ENCODE measurements around the gene UQCC5.
A peak's percentile ranks its signal among the peaks of the same experiment; 100 is the strongest.

UQCC5 gene

GRCh38 chr3:52527732-52528585 lies 8.4 kb upstream of the UQCC5 start:
- Histone ChIP-seq H3K36me3 (ENCODE audit: control insufficient read depth in 5 of 5, insufficient read depth in 5 of 5, low read length in 5 of 5) (peaks cover 0 to 53% (median 29%) of the 10 kb centered on the region in 5 donors), H3K9ac (ENCODE audit: low read length in 5 of 5) (no peak overlapping the region), H3K27ac (ENCODE audit: low read depth, low read length) (no peak overlapping the region), H3K9me3 (ENCODE audit: control insufficient read depth in 5 of 5, low read length in 5 of 5) (no peaks in the 10 kb centered on the region), H3K4me3 (ENCODE audit: low read depth in 1 of 5, low read length in 5 of 5) (no peak overlapping the region), H3K4me1 (ENCODE audit: control insufficient read depth in 5 of 5, insufficient read depth in 5 of 5, low read length in 5 of 5) (peaks cover 9 to 69% (median 51%) of the 10 kb centered on the region in 5 donors), H3K27me3 (ENCODE audit: control insufficient read depth in 5 of 5, insufficient read depth in 4 of 5, low read length in 5 of 5) (no peaks in the 10 kb centered on the region)

- no peaks in the 10 kb centered on the region for H3K27me3 ChIP-seq (ENCODE audit: control insufficient read depth in 5 of 5, insufficient read depth in 4 of 5, low read length in 5 of 5)
- H3K9me3 ChIP-seq (ENCODE audit: control insufficient read depth in 5 of 5, low read length in 5 of 5) = no peaks in the 10 kb centered on the region
These were observed 7.6 kb upstream of the UQCC5 start for GRCh38 chr3:52528586-52529375.

GRCh38 chr3:52529376-52530333 lies 6.8 kb upstream of the UQCC5 start:
- Histone ChIP-seq H3K9ac (ENCODE audit: low read length in 5 of 5) (peak overlapping the region in 1 of 5 donors; percentile 4), H3K4me1 (ENCODE audit: control insufficient read depth in 5 of 5, insufficient read depth in 5 of 5, low read length in 5 of 5) (peaks cover 9 to 76% (median 60%) of the 10 kb centered on the region in 5 donors), H3K27me3 (ENCODE audit: control insufficient read depth in 5 of 5, insufficient read depth in 4 of 5, low read length in 5 of 5) (no peaks in the 10 kb centered on the region), H3K27ac (ENCODE audit: low read depth, low read length) (peak overlapping the region; percentile 50), H3K36me3 (ENCODE audit: control insufficient read depth in 5 of 5, insufficient read depth in 5 of 5, low read length in 5 of 5) (peaks cover 0 to 37% (median 13%) of the 10 kb centered on the region in 5 donors), H3K9me3 (ENCODE audit: control insufficient read depth in 5 of 5, low read length in 5 of 5) (no peaks in the 10 kb centered on the region), H3K4me3 (ENCODE audit: low read depth in 1 of 5, low read length in 5 of 5) (no peak overlapping the region)

More at GRCh38 chr3:52528586-52529375, 7.6 kb upstream of the UQCC5 start:
- Histone ChIP-seq H3K4me3 (ENCODE audit: low read depth in 1 of 5, low read length in 5 of 5) (no peak overlapping the region), H3K9ac (ENCODE audit: low read length in 5 of 5) (no peak overlapping the region), H3K4me1 (ENCODE audit: control insufficient read depth in 5 of 5, insufficient read depth in 5 of 5, low read length in 5 of 5) (peaks cover 9 to 74% (median 54%) of the 10 kb centered on the region in 5 donors), H3K27ac (ENCODE audit: low read depth, low read length) (no peak overlapping the region), H3K36me3 (ENCODE audit: control insufficient read depth in 5 of 5, insufficient read depth in 5 of 5, low read length in 5 of 5) (peaks cover 0 to 46% (median 21%) of the 10 kb centered on the region in 5 donors)

DNA sequence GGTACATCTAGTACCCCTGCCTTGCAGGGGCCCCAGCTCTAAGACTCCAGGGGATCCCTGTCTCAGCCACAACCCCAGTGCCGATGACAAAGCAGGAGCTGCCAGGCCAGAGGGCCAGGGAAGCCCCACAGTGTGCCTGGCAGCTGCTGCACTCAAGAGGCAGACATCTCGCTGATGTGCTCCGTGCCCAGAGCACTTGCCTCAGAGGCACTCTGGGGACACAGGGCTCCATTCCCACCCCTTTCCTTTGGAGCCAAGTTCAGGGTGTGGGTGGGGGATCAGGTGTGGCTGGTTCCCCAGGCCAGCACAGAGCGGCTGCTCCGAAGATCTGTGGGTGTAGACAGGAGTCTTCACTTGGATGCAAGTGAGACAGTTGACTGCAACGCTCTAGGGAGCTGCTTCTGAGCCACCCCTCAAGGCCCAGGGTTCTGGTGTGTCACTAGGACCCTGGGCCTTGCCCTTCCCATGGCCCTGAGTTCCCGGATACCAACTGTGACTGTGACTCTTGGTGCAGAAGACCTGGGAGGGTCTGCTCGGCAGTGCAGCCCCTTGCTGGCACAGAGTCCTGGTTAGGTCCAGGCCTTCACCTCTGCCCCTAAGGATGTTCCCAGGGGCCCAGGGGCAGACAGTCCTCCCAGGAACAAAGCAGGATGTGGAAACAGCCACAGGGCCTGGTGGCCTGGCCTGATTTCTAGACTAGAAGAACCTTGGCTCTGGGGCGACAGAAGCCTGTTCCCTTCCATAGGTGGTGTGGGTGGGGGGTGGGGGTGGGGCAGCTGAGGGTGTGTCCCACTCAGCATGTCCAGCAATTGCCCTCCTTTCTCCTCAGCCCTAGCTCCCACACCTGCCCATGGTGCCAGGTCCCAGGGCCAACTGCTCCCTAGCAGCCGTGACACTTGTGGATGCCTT lies 5.2 kb upstream of the UQCC5 start:
- Histone ChIP-seq H3K27ac (ENCODE audit: low read depth, low read length) (peak overlapping the region; percentile 30), H3K9me3 (ENCODE audit: control insufficient read depth in 5 of 5, low read length in 5 of 5) (no peaks in the 10 kb centered on the region), H3K4me1 (ENCODE audit: control insufficient read depth in 5 of 5, insufficient read depth in 5 of 5, low read length in 5 of 5) (peaks cover 3 to 73% (median 57%) of the 10 kb centered on the region in 5 donors), H3K4me3 (ENCODE audit: low read depth in 1 of 5, low read length in 5 of 5) (no peak overlapping the region), H3K27me3 (ENCODE audit: control insufficient read depth in 5 of 5, insufficient read depth in 4 of 5, low read length in 5 of 5) (no peaks in the 10 kb centered on the region), H3K9ac (ENCODE audit: low read length in 5 of 5) (no peak overlapping the region), H3K36me3 (ENCODE audit: control insufficient read depth in 5 of 5, insufficient read depth in 5 of 5, low read length in 5 of 5) (peaks cover 0 to 24% (median 12%) of the 10 kb centered on the region in 5 donors)

DNA sequence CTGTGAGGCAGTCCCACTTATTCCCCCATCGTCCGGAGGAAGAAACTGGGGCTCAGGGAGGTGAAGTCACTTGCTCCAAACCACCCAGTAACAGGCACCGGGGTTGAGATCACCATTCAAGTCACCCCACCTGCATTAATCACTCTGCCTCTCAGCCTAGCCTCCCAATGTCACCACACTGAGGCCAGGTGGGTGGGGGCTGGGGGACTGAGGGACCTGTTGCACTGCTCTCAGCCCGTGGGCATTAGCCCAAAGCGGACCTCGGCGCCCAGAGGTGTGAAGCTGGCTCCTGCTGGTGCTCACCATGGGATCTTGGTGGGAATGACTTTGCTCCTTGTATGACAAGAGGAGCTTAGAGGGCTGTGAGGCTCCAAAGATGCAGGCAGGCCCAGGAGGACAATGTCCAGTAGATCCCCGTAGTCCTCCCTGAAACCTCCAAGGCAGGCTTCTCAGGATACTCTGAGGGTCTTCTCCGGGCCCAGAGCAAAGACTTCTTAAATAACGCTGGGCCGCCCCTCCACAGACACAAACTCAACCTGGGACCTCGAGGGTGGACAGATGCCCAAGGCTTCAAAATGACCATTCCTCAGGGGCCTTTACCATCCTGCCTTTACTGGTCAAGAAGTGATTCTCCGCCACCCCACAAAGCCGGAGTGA lies 4.4 kb upstream of the UQCC5 start:
- Histone ChIP-seq H3K4me1 (ENCODE audit: control insufficient read depth in 5 of 5, insufficient read depth in 5 of 5, low read length in 5 of 5) (peaks cover 5 to 70% (median 55%) of the 10 kb centered on the region in 5 donors), H3K27me3 (ENCODE audit: control insufficient read depth in 5 of 5, insufficient read depth in 4 of 5, low read length in 5 of 5) (no peaks in the 10 kb centered on the region), H3K9ac (ENCODE audit: low read length in 5 of 5) (no peak overlapping the region), H3K36me3 (ENCODE audit: control insufficient read depth in 5 of 5, insufficient read depth in 5 of 5, low read length in 5 of 5) (peaks cover 0 to 19% (median 12%) of the 10 kb centered on the region in 5 donors), H3K27ac (ENCODE audit: low read depth, low read length) (peak overlapping the region; percentile 30), H3K9me3 (ENCODE audit: control insufficient read depth in 5 of 5, low read length in 5 of 5) (no peaks in the 10 kb centered on the region), H3K4me3 (ENCODE audit: low read depth in 1 of 5, low read length in 5 of 5) (peak overlapping the region in 3 of 5 donors; percentile 22 to 72 (median 58))

DNA sequence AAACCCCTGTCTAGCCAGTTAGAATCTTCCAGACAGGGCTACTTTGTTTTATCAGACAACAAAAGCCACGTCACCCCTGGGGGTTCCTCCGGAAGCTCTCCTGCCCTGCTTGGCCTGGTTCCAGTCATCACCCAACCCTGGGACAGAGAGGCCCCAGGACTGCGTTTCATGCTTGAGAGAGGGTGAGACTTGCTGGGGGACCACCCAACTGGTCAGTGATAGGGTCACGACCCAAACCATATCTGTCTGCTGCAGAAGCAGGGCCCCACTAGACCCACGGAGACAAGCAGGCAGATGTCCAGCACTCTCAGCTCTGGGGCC lies 3.9 kb upstream of the UQCC5 start:
- peaks cover 0 to 14% (median 10%) of the 10 kb centered on the region in 5 donors for H3K36me3 ChIP-seq (ENCODE audit: control insufficient read depth in 5 of 5, insufficient read depth in 5 of 5, low read length in 5 of 5)
- no peaks in the 10 kb centered on the region for H3K9me3 ChIP-seq (ENCODE audit: control insufficient read depth in 5 of 5, low read length in 5 of 5)
- peaks cover 8 to 73% (median 60%) of the 10 kb centered on the region in 5 donors for H3K4me1 ChIP-seq (ENCODE audit: control insufficient read depth in 5 of 5, insufficient read depth in 5 of 5, low read length in 5 of 5)
- H3K9ac ChIP-seq (ENCODE audit: low read length in 5 of 5) = peak overlapping the region in 2 of 5 donors; percentile 41 to 51
- no peaks in the 10 kb centered on the region for H3K27me3 ChIP-seq (ENCODE audit: control insufficient read depth in 5 of 5, insufficient read depth in 4 of 5, low read length in 5 of 5)
- peak overlapping the region; percentile 30 for H3K27ac ChIP-seq (ENCODE audit: low read depth, low read length)
- peak overlapping the region; percentile 39 to 72 (median 55) for H3K4me3 ChIP-seq (ENCODE audit: low read depth in 1 of 5, low read length in 5 of 5)

DNA sequence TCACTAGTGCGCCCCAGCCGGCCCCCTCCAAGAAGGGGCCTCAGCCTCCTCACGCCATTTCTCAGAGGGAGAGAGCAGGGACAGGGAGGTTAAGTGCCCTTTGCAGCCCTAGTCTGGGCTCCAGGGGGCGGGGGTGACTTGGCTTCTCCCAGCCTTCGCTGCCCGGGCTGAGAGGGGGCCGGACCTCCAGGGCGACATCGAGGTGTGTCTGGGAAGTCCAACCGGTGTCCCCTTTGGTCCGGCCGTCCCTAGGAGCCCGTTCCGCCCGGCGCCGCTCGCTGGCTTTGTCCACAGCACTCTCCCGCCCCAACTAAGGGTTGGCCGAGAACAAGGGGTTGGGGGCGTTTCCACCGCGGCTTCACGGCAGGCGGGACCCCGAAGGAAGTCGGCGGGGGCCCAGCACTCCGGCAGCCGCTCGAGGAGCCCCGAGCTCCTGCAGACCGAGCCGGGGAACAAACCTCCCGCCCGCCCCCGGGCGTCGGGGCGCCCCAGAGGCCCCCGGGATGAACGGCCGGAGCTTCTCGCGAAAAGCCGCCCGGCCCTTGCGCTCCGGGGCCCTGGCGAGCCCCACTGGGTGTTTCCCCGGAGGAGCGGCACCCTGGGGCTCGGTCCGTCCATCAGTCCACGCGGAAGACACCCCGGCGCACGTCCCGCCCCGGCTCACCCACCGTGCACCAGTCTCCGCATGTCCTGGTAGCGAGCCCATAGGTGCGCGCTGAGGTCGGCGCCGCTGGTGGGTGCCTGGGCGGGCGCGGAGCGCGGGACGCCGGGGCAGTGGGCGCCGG lies 3.4 kb upstream of the UQCC5 start:
- H3K4me3 ChIP-seq (ENCODE audit: low read depth in 1 of 5, low read length in 5 of 5) = peak overlapping the region; percentile 39 to 72 (median 55)
- peaks cover 11 to 78% (median 66%) of the 10 kb centered on the region in 5 donors for H3K4me1 ChIP-seq (ENCODE audit: control insufficient read depth in 5 of 5, insufficient read depth in 5 of 5, low read length in 5 of 5)
- peak overlapping the region in 4 of 5 donors; percentile 41 to 51 (median 45) for H3K9ac ChIP-seq (ENCODE audit: low read length in 5 of 5)
- peaks cover 0 to 8% (median 4%) of the 10 kb centered on the region in 5 donors for H3K36me3 ChIP-seq (ENCODE audit: control insufficient read depth in 5 of 5, insufficient read depth in 5 of 5, low read length in 5 of 5)
- H3K9me3 ChIP-seq (ENCODE audit: control insufficient read depth in 5 of 5, low read length in 5 of 5) = no peaks in the 10 kb centered on the region
- H3K27me3 ChIP-seq (ENCODE audit: control insufficient read depth in 5 of 5, insufficient read depth in 4 of 5, low read length in 5 of 5) = no peaks in the 10 kb centered on the region
- peak overlapping the region; percentile 30 for H3K27ac ChIP-seq (ENCODE audit: low read depth, low read length)

Data from subcutaneous abdominal adipose tissue (tissue), 5 donors.